PC-3 (cell line): ENCODE results near the gene UBASH3A. TPM values are rescaled to one million over a fixed set of nuclear protein-coding genes. Genes with fewer than 3 reads are reported as not detected.

Source experiments
- ATAC-seq: fragments of 200-7000 bp; cut with Tn5 transposase; 2 replicates; pipeline ENCODE4 v1.9.1; 2020; ENCODE audit warnings: mild to moderate bottlenecking, moderate library complexity
- BruUV-seq: library from RNA; stranded (reverse); fragments of 400-500 nt; replicated peaks from 2 replicates; lab custom pipeline; 2021; lab: Mats Ljungman, UMichigan
- CTCF ChIA-PET: fragments of 300-600 bp; sonication (Branson Sonifier 250); formaldehyde crosslinking; loops from one replicate; lab custom pipeline; 2022; ENCODE audit warnings: antibody characterized with exemption; lab: Charles Lee
- POLR2A ChIA-PET: fragments of 300-600 bp; sonication (Branson Sonifier 250); formaldehyde crosslinking; loops from one replicate; lab custom pipeline; 2022; ENCODE audit warnings: antibody characterized with exemption; ENCODE audit not compliant: unreplicated experiment; lab: Charles Lee
- DNase-seq: peaks from one replicate; pipeline ENCODE4 v3.0.0-alpha.2; 2015
- H2AFZ ChIP-seq: fragments of 300-600 bp; sonication (generic); 2 replicates; pipeline ENCODE4 v1.6.0; 2016; ENCODE audit warnings: antibody characterized with exemption, low read length
- H3F3A ChIP-seq: fragments of 300-600 bp; sonication (generic); one replicate; pipeline ENCODE4 v1.6.0; 2017; ENCODE audit warnings: antibody characterized with exemption, low read length, control low read depth, mild to moderate bottlenecking; ENCODE audit not compliant: unreplicated experiment
- H3K27ac ChIP-seq: fragments of 300-600 bp; sonication (generic); 2 replicates; pipeline ENCODE4 v1.5.1; 2016; ENCODE audit warnings: mild to moderate bottlenecking, low read length
- H3K27me3 ChIP-seq: fragments of 300-600 bp; sonication (generic); 2 replicates; pipeline ENCODE4 v1.6.1; 2016; ENCODE audit warnings: low read length, mixed read lengths
- H3K36me3 ChIP-seq: fragments of 300-600 bp; sonication (generic); 2 replicates; pipeline ENCODE4 v1.6.1; 2016; ENCODE audit warnings: low read depth, mixed run types, low read length, mixed read lengths
- H3K4me1 ChIP-seq: fragments of 300-600 bp; sonication (generic); 2 replicates; pipeline ENCODE4 v1.5.1; 2016; ENCODE audit warnings: low read length; ENCODE audit not compliant: insufficient read depth
- H3K4me2 ChIP-seq: fragments of 300-600 bp; sonication (generic); 2 replicates; pipeline ENCODE4 v1.6.0; 2016; ENCODE audit warnings: low read length
- H3K4me3 ChIP-seq: fragments of 300-600 bp; sonication (generic); 2 replicates; pipeline ENCODE4 v1.5.1; 2016; ENCODE audit warnings: mild to moderate bottlenecking, low read length, mixed read lengths
- H3K79me2 ChIP-seq: fragments of 300-600 bp; sonication (generic); 2 replicates; pipeline ENCODE4 v1.6.1; 2017; ENCODE audit warnings: low read length, mixed read lengths
- H3K9ac ChIP-seq: fragments of 300-600 bp; sonication (generic); 2 replicates; pipeline ENCODE4 v1.6.0; 2016; ENCODE audit warnings: mild to moderate bottlenecking, low read length
- H3K9me2 ChIP-seq: fragments of 300-600 bp; sonication (generic); replicated peaks from 2 replicates; pipeline ENCODE4 v1.6.1; 2016; ENCODE audit warnings: mixed run types, low read length, mixed read lengths
- H3K9me3 ChIP-seq: fragments of 300-600 bp; sonication (generic); 2 replicates; pipeline ENCODE4 v1.6.1; 2016; ENCODE audit warnings: low read length, mixed read lengths
- H4K20me1 ChIP-seq: fragments of 300-600 bp; sonication (generic); 2 replicates; pipeline ENCODE4 v1.6.1; 2016; ENCODE audit warnings: low read length, mixed read lengths
- EZH2 ChIP-seq: fragments of 300-600 bp; sonication (generic); IDR thresholded peaks from one replicate; pipeline ENCODE4 v1.6.1; 2017; ENCODE audit warnings: antibody characterized with exemption, mild to moderate bottlenecking, low read length; ENCODE audit not compliant: unreplicated experiment
- EZH2phosphoT487 ChIP-seq: fragments of 300-600 bp; sonication (generic); IDR thresholded peaks from 2 replicates; pipeline ENCODE4 v1.6.1; 2018; ENCODE audit warnings: mild to moderate bottlenecking, antibody characterized with exemption, low read length, borderline replicate concordance
- intact Hi-C: fragments of 100-400 bp; cut with micrococcal nuclease; formaldehyde crosslinking; loops from 2 replicates; pipeline ENCODE4 v1.9.0; 2023
- total RNA-seq: library from RNA; depleted of rRNA; stranded (reverse); fragments of >200 nt; gene quantifications from 2 replicates; pipeline ENCODE4 v1.2.3, GENCODE V29; 2014
- TF ChIP-seq, protein P1 (sequence below): fragments of 300-600 bp; sonication (generic); conservative IDR thresholded peaks from 2 replicates; pipeline ENCODE4 v1.5.1; 2017; ENCODE audit warnings: antibody characterized with exemption, low read depth, mild to moderate bottlenecking, low read length

Gene UBASH3A
- total RNA-seq, 1 experiment from 2014 or later: 1.0 TPM

DNA sequence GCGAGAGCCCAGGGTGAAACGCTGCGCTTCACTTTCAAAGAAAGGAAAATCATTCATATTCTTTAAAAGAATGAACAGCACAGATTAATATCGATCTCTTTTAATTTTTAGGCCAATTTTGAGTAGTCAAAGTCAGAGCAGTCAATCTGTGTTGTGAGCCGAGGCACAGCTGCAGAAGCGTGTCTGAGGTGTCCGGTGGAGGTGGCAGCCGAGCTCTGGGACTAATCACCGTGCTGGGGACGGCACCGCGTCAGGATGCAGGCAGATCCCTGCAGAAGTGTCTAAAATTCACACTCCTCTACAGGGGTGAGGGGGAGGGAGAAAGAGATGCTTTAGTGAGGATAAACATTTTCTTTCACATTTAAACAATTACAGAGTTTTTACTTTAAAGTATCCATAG lies 41.5 kb upstream of the UBASH3A start:
- H3K27ac ChIP-seq: peak overlapping the region; percentile 97
- TF ChIP-seq, protein P1, sequence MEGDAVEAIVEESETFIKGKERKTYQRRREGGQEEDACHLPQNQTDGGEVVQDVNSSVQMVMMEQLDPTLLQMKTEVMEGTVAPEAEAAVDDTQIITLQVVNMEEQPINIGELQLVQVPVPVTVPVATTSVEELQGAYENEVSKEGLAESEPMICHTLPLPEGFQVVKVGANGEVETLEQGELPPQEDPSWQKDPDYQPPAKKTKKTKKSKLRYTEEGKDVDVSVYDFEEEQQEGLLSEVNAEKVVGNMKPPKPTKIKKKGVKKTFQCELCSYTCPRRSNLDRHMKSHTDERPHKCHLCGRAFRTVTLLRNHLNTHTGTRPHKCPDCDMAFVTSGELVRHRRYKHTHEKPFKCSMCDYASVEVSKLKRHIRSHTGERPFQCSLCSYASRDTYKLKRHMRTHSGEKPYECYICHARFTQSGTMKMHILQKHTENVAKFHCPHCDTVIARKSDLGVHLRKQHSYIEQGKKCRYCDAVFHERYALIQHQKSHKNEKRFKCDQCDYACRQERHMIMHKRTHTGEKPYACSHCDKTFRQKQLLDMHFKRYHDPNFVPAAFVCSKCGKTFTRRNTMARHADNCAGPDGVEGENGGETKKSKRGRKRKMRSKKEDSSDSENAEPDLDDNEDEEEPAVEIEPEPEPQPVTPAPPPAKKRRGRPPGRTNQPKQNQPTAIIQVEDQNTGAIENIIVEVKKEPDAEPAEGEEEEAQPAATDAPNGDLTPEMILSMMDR: no peak
- TF ChIP-seq EZH2phosphoT487: no peak
- TF ChIP-seq EZH2: no peak
- peak overlapping the region; percentile 88 for H3K9ac ChIP-seq
- intact Hi-C loops: no loop called here
- H4K20me1 ChIP-seq: no peaks in the 10 kb centered on the region
- no peaks in the 10 kb centered on the region for H3K27me3 ChIP-seq
- H3K4me1 ChIP-seq: peaks cover 48% of the 10 kb centered on the region
- DNase-seq: no peak
- H2AFZ ChIP-seq: no peak overlapping the region
- H3F3A ChIP-seq: no peaks in the 10 kb centered on the region
- H3K36me3 ChIP-seq: no peaks in the 10 kb centered on the region
- H3K9me2 ChIP-seq: no peaks in the 10 kb centered on the region
- H3K9me3 ChIP-seq: no peaks in the 10 kb centered on the region
- no TSS peak for BruUV-seq
- H3K4me3 ChIP-seq: no peak overlapping the region
- ChIA-PET POLR2A (interaction anchor here (0.6 kb wide), 1 partner anchor 37 kb away, joined by 7 read pairs; no protein-coding TSS in a partner anchor), CTCF (interaction anchor here (1.2 kb wide), 1 partner anchor 24 kb away, joined by 13 read pairs; no protein-coding TSS in a partner anchor)
- no peaks in the 10 kb centered on the region for H3K79me2 ChIP-seq
- ATAC-seq: no peak
- H3K4me2 ChIP-seq: no peak overlapping the region

DNA sequence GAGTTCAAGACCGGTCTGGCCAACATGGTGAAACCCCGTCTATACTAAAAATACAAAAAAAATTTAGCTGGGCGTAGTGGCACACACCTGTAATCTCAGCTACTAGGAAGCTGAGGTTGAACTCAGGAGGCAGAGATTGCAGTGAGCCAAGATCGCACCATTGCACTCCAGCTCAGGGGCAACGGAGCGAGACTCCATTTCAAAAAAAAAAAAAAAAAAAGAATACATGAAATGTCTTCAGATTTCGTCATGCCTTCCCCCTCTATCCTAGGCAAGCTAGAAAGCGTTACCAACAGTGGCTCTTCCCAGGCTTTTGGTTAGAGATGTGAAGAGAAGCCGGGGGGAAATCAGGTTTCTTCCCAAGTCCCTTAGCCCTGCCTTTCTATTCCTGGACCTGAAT lies 41.0 kb upstream of the UBASH3A start:
- Histone ChIP-seq H3F3A (no peaks in the 10 kb centered on the region), H3K9me2 (no peaks in the 10 kb centered on the region), H3K9me3 (no peaks in the 10 kb centered on the region), H3K9ac (peak overlapping the region; percentile 88), H3K79me2 (no peaks in the 10 kb centered on the region), H3K4me1 (peaks cover 53% of the 10 kb centered on the region), H3K36me3 (no peaks in the 10 kb centered on the region), H3K27ac (peak overlapping the region; percentile 97), H3K27me3 (no peaks in the 10 kb centered on the region), H2AFZ (no peak overlapping the region), H3K4me2 (peak overlapping the region; percentile 54), H3K4me3 (no peak overlapping the region), H4K20me1 (no peaks in the 10 kb centered on the region)
- ChIA-PET CTCF (interaction anchor here (0.6 to 1.2 kb wide), 2 partner anchors 24 to 249 kb away, joined by 3 to 13 read pairs; no protein-coding TSS in a partner anchor), POLR2A (interaction anchor here (0.5 to 0.6 kb wide), 2 partner anchors 12 to 38 kb away, joined by 4 to 7 read pairs; partner anchors contain the start of gene TFF2)
- DNase-seq: no peak
- intact Hi-C loops: no loop called here
- TF ChIP-seq EZH2phosphoT487 (no peak), EZH2 (no peak)
- TF ChIP-seq, protein P1: no peak
- no peak for ATAC-seq
- BruUV-seq: no TSS peak

DNA sequence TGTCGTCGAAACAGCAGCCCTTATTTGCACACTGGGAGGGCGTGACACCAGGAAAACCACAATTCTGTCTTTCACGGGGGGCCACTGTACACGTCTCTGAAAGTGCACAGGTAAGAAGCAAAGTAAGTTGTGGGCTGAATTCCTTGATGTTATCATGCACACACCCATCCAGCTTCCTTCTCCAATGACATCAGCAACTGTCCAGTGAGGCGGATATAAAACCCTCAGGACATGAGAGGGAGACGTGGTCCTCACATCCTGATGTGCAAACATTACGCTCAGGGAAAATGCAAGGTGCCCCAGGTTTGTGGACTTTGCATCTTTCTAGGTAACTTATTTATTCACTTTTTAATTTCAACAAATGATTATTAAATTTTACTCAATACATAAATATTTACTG lies 40.4 kb upstream of the UBASH3A start:
- Histone ChIP-seq H3K79me2 (no peaks in the 10 kb centered on the region), H3F3A (no peaks in the 10 kb centered on the region), H3K4me2 (peak overlapping the region; percentile 54), H4K20me1 (no peaks in the 10 kb centered on the region), H3K9me3 (no peaks in the 10 kb centered on the region), H3K9me2 (no peaks in the 10 kb centered on the region), H2AFZ (no peak overlapping the region), H3K27ac (peak overlapping the region; percentile 97), H3K4me3 (no peak overlapping the region), H3K27me3 (no peaks in the 10 kb centered on the region), H3K4me1 (peaks cover 56% of the 10 kb centered on the region), H3K36me3 (no peaks in the 10 kb centered on the region), H3K9ac (peak overlapping the region; percentile 88)
- ATAC-seq (peak; percentile 14), DNase-seq (peak; percentile 80)
- intact Hi-C loops: no loop called here
- ChIA-PET CTCF (interaction anchor here (0.6 to 1.2 kb wide), 2 partner anchors 25 to 250 kb away, joined by 3 to 13 read pairs; no protein-coding TSS in a partner anchor), POLR2A (interaction anchor here (0.5 kb wide), 1 partner anchor 12 kb away, joined by 4 read pairs; the partner anchor contains the start of gene TFF2)
- no TSS peak for BruUV-seq
- TF ChIP-seq, protein P1: no peak
- TF ChIP-seq EZH2 (no peak), EZH2phosphoT487 (no peak)
